Stimulated activated naive CD8-positive, alpha-beta T cell treated with anti-CD3 and anti-CD28 coated beads, Interleukin-15, amount 100 ng/mL, for 72 hours (primary cell): Measurements from ENCODE around the gene SERPINB12.
A peak's percentile ranks its signal among the peaks of the same experiment; 100 is the strongest.

Source experiments
- ATAC-seq: fragments of 150-1000 bp; cut with Tn5 transposase; 2 replicates; pipeline ENCODE4 v1.10.0; 2021; ENCODE audit warnings: mild to moderate bottlenecking, moderate library complexity
- DNase-seq, 2 donors: peaks; one replicate each; pipeline ENCODE4 v3.0.0; 2021 to 2022
- H3K27ac Mint-ChIP-seq, 2 donors: one replicate each; pipeline ENCODE4 v1.8.0; 2022; ENCODE audit warnings: mild to moderate bottlenecking in 2 of 2, mixed read lengths in 2 of 2, moderate library complexity in 2 of 2
- H3K27me3 Mint-ChIP-seq: one replicate; pipeline ENCODE4 v1.8.0; 2022; ENCODE audit warnings: mixed read lengths
- H3K4me1 Mint-ChIP-seq: one replicate; pipeline ENCODE4 v1.8.0; 2022; ENCODE audit warnings: mild to moderate bottlenecking, mixed read lengths
- H3K4me3 Mint-ChIP-seq, 2 donors: one replicate each; pipeline ENCODE4 v1.8.0; 2022; ENCODE audit warnings: mild to moderate bottlenecking in 2 of 2, mixed read lengths in 2 of 2, moderate library complexity in 1 of 2
- H3K9me3 Mint-ChIP-seq, 2 donors: one replicate each; pipeline ENCODE4 v1.8.0; 2022; ENCODE audit warnings: mixed read lengths in 2 of 2

Gene SERPINB12

DNA sequence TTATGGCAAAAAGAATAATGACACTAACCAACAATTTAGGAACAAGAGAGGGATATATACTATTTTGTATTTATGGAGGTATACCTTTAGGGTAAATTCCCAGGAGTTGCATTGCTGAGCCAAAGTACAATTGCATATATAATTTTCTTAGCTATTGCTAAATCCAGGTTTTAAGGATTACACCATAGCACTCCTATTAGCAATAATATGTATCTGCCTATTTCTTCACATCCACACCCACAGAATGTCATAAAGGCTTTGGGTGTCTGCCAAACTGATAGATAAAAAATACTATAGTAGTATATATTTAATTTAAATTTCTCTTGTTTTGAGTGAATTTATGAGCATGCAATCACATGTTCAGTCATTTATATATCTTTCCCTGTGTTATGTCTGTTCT, 33.5 kb downstream of the SERPINB12 start:
- H3K27ac Mint-ChIP-seq: no peak overlapping the region
- H3K4me3 Mint-ChIP-seq: no peak overlapping the region
- ATAC-seq: no peak
- no peaks in the 10 kb centered on the region for H3K4me1 Mint-ChIP-seq
- DNase-seq: no peak
- H3K9me3 Mint-ChIP-seq: no peaks in the 10 kb centered on the region
- peaks cover 7% of the 10 kb centered on the region for H3K27me3 Mint-ChIP-seq

DNA sequence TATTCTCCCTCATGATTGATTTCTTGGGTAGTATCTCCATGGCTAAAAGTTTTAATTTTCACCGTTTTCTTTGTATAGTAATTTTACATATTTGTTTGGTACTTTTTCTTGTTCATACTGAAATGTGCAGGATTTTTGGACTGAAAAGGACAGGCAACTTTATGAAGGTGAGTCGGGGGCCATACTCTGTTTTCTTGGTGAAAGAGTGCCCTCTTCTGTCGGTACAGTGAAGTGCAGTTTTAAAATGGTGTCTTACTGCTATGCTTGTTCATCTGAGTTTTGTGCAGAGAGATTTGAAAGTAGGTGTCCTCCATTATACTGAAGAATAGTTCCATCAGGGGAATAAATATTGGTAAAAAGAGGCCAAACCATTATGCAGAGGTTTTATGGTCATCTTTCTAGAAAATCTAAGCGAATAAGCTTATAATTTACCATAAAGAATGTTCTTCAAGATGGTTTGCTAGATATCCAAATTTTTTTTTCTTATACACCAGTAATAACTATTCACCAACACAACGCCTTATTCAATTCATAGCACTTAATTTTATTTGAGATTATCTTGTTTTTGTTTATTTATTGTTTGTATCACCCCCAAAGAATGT, 36.3 kb downstream of the SERPINB12 start:
- ATAC-seq (no peak), DNase-seq (peak in 1 of 2 donors; percentile 19)
- Mint-ChIP-seq H3K27me3 (peaks cover 7% of the 10 kb centered on the region), H3K27ac (no peak overlapping the region), H3K4me1 (no peaks in the 10 kb centered on the region), H3K9me3 (no peaks in the 10 kb centered on the region), H3K4me3 (no peak overlapping the region)

DNA sequence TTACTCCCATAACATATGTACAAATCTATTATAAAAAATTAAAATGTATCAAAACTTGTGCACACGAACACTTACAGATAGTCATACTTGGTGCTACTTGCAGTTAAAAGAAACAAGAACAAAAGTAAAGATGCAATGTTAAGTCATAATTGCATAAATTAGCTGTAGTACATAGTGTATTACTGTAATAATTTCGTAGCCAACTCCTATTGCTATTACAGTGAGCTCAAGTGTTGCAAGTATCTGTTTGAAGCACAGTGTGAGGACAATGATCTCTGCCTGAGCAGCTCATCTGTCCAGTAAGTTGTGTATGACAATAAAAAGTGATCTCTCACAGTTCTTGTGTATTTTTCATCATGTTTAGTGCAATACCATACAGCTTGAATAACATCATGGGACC, 37.4 kb downstream of the SERPINB12 start:
- H3K9me3 Mint-ChIP-seq: no peaks in the 10 kb centered on the region
- DNase-seq (no peak), ATAC-seq (no peak)
- H3K27ac Mint-ChIP-seq: no peak overlapping the region
- no peak overlapping the region for H3K4me3 Mint-ChIP-seq
- H3K4me1 Mint-ChIP-seq: no peaks in the 10 kb centered on the region
- H3K27me3 Mint-ChIP-seq: peaks cover 12% of the 10 kb centered on the region

DNA sequence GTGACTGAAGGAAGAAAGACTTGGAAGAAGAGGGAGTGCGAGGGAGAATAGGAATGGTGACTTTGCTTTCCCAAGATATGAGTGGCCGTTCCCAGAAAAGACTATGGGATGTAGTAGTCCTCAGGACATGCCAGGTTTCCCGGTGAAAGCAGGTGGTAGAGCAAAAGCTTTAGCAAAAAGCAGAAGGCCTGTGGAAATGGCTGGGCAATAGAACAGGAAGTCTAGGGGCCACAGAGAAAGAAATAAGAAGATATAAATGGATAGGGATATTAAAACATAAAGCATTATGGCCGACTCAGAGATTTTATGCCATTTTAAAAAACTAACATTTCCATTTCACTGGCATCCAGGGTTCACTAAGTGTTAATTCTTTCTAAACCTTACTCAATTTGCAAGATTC, 43.8 kb downstream of the SERPINB12 start:
- H3K4me1 Mint-ChIP-seq: no peaks in the 10 kb centered on the region

DNA sequence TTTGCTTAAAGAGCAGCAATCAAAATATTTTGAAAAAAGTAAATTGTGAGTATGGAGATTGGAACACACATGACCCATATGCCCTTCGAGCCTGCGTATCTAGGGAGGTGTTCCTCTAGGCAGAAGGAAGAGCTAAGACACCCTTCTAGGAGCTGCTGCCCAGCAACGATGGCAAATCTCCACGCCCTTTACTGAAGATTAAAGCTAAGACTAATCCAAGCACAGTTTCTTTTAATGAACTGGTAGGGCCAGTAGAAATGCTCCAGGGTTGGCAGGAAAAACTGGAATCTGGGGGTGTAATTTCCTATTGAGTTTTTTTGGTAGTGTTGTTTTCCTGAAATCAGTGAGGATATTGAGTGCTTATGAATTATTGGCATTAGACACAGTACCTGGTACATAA, 44.3 kb downstream of the SERPINB12 start:
- no peak overlapping the region for H3K4me3 Mint-ChIP-seq
- no peaks in the 10 kb centered on the region for H3K4me1 Mint-ChIP-seq
- ATAC-seq (no peak), DNase-seq (no peak)
- no peaks in the 10 kb centered on the region for H3K9me3 Mint-ChIP-seq
- H3K27me3 Mint-ChIP-seq: peaks cover 8% of the 10 kb centered on the region
- no peak overlapping the region for H3K27ac Mint-ChIP-seq

More for the DNA sequence above, 43.8 kb downstream of the SERPINB12 start:
- DNase-seq (no peak), ATAC-seq (no peak)
- no peaks in the 10 kb centered on the region for H3K9me3 Mint-ChIP-seq
- H3K4me3 Mint-ChIP-seq: no peak overlapping the region
- no peak overlapping the region for H3K27ac Mint-ChIP-seq
- H3K27me3 Mint-ChIP-seq: peaks cover 8% of the 10 kb centered on the region

- ATAC-seq (no peak), DNase-seq (no peak)
- H3K27ac Mint-ChIP-seq: no peak within 1 kb of the TSS
- no peaks in the 10 kb centered on the region for H3K4me1 Mint-ChIP-seq
- H3K9me3 Mint-ChIP-seq: no peaks in the 10 kb centered on the region
- H3K4me3 Mint-ChIP-seq: no peak within 1 kb of the TSS
- peaks cover 8% of the 10 kb centered on the region for H3K27me3 Mint-ChIP-seq
These were observed 44.8 kb downstream of the SERPINB12 start, which contains the start of gene SERPINB13 for GRCh38 chr18:63586966-63587365. Gene SERPINB13, plus strand, starts transcription at chr18:63587343. Its CDS starts 1,325 bp downstream, at chr18:63588668.

DNA sequence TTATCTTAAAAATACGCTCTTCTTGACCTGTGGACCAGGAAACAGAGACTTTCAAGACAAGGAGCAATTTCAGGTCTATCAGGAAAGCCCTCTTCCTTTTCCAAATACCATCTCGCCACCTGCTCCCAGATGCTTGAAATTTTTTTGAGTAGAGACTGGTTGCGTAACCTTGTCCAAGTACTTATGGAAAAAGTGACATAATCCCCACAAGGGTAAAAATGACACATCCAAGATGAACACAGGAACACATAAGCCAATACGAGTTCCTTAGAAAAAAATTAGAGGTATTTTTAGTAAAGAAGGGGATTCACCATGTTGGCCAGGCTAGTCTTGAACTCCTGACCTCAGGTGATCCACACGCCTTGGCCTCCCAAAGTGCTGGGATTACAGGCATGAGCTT, 46.7 kb downstream of the SERPINB12 start:
- no peaks in the 10 kb centered on the region for H3K9me3 Mint-ChIP-seq
- H3K4me3 Mint-ChIP-seq: no peak overlapping the region
- H3K27me3 Mint-ChIP-seq: peaks cover 19% of the 10 kb centered on the region
- no peaks in the 10 kb centered on the region for H3K4me1 Mint-ChIP-seq
- ATAC-seq (no peak), DNase-seq (no peak)
- no peak overlapping the region for H3K27ac Mint-ChIP-seq

DNA sequence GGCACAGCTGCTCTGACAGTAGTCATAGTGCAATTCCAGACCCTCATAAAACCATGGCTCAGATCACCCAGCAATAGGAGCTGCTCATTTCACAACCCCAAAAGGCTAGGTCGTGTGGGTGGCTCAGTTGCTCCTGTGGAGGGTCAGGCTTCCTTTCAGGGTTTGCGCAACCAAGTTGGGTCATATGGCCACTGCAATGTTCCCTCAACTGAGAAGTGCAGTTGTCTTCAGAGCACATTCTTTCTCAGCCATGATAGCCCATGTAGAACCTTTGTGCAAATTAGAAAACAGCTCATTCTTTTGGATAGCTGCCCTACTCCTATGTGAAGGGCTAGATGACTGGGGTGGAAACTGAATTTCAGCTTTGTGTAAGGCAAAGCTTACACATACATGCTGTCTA, 48.2 kb downstream of the SERPINB12 start:
- DNase-seq (no peak), ATAC-seq (peak; percentile 28)
- H3K27ac Mint-ChIP-seq: no peak overlapping the region
- no peak overlapping the region for H3K4me3 Mint-ChIP-seq
- no peaks in the 10 kb centered on the region for H3K9me3 Mint-ChIP-seq
- peaks cover 11% of the 10 kb centered on the region for H3K27me3 Mint-ChIP-seq
- no peaks in the 10 kb centered on the region for H3K4me1 Mint-ChIP-seq

GRCh38 chr18:63590966-63591695, 49.0 kb downstream of the SERPINB12 start:
- H3K27ac Mint-ChIP-seq: no peak overlapping the region
- ATAC-seq (no peak), DNase-seq (no peak)
- no peak overlapping the region for H3K4me3 Mint-ChIP-seq
- H3K27me3 Mint-ChIP-seq: peaks cover 11% of the 10 kb centered on the region
- no peaks in the 10 kb centered on the region for H3K9me3 Mint-ChIP-seq
- H3K4me1 Mint-ChIP-seq: no peaks in the 10 kb centered on the region

- H3K4me3 Mint-ChIP-seq: no peak overlapping the region
- H3K27ac Mint-ChIP-seq: no peak overlapping the region
- H3K9me3 Mint-ChIP-seq: no peaks in the 10 kb centered on the region
- no peaks in the 10 kb centered on the region for H3K4me1 Mint-ChIP-seq
- peaks cover 11% of the 10 kb centered on the region for H3K27me3 Mint-ChIP-seq
- ATAC-seq (no peak), DNase-seq (no peak)
These were observed 49.6 kb downstream of the SERPINB12 start for GRCh38 chr18:63591725-63592124.

DNA sequence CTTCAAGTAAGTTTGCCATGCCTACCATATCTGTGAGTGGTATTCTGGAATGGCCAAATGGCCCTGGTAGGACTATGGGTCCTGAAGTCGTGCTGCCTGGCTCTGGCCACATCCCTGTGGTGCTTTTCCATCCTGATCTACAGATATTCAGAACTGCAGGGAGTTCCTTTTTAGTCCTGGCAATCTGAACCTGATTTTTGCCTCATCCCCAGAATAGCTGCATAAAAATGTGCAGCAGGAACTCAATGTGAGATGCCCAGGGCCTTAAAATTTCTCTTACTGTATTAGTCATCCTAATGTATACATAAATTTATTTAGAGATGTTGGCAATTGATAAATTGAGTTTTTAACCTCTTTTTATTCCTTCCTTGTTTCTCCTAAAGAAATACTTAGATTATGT, 50.3 kb downstream of the SERPINB12 start:
- Mint-ChIP-seq H3K27ac (no peak overlapping the region), H3K27me3 (peaks cover 11% of the 10 kb centered on the region), H3K4me3 (no peak overlapping the region), H3K4me1 (no peaks in the 10 kb centered on the region), H3K9me3 (no peaks in the 10 kb centered on the region)
- DNase-seq (no peak), ATAC-seq (no peak)

GRCh38 chr18:63596964-63597363, 54.8 kb downstream of the SERPINB12 start:
- Mint-ChIP-seq H3K4me1 (no peaks in the 10 kb centered on the region), H3K27me3 (peaks cover 11% of the 10 kb centered on the region), H3K9me3 (no peaks in the 10 kb centered on the region)

DNA sequence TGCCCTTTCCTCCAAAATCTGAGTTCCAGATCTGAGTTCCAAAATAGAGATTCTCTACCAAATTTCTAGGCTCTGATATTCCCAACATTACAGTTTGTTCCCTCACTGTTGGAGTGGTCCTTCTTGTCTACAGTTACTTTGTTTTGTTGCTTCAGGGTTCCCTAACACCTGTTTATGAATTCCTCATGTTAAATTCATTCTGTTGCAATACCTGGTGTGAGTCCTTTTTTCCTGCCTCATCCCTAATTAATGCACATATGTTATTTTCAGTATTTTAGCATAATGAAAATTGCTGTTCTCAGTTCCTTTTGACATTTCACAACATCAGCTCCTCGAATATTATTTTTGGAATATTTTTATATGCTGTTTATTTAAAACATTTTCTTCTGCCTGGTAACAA, 61.2 kb downstream of the SERPINB12 start:
- no peaks in the 10 kb centered on the region for H3K9me3 Mint-ChIP-seq
- H3K27ac Mint-ChIP-seq: no peak overlapping the region
- no peaks in the 10 kb centered on the region for H3K27me3 Mint-ChIP-seq
- DNase-seq (no peak), ATAC-seq (no peak)
- H3K4me1 Mint-ChIP-seq: no peaks in the 10 kb centered on the region
- H3K4me3 Mint-ChIP-seq: no peak overlapping the region

More at GRCh38 chr18:63596964-63597363, 54.8 kb downstream of the SERPINB12 start:
- ATAC-seq (no peak), DNase-seq (no peak)
- no peak overlapping the region for H3K4me3 Mint-ChIP-seq
- no peak overlapping the region for H3K27ac Mint-ChIP-seq

DNA sequence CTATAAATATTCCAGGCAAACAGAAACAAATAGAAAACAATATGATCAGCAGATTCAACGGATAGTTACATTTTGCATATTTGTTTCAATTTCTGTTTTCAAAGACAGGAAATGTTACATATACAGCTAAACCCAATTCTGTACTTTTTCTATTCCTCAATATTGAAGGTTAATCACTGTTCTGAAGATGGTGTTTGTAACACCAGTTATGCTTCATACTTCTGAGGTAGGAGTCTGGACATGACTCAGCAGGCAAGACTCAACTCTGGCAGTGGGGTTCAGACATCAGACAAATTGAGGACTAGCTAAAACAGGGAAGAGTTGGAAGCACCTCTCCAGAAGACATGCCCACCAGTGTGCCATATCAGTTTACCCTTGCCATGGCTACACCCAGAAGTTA, 61.6 kb downstream of the SERPINB12 start:
- DNase-seq (no peak), ATAC-seq (no peak)
- Mint-ChIP-seq H3K4me3 (no peak overlapping the region), H3K9me3 (no peaks in the 10 kb centered on the region), H3K27me3 (no peaks in the 10 kb centered on the region), H3K27ac (no peak overlapping the region), H3K4me1 (no peaks in the 10 kb centered on the region)

- H3K4me1 Mint-ChIP-seq: no peaks in the 10 kb centered on the region
- ATAC-seq (peak; percentile 15), DNase-seq (no peak)
- H3K4me3 Mint-ChIP-seq: no peak overlapping the region
- H3K27ac Mint-ChIP-seq: no peak overlapping the region
- no peaks in the 10 kb centered on the region for H3K27me3 Mint-ChIP-seq
- H3K9me3 Mint-ChIP-seq: no peaks in the 10 kb centered on the region
These were observed 62.8 kb downstream of the SERPINB12 start for GRCh38 chr18:63604791-63605567.

GRCh38 chr18:63606526-63606925, 64.4 kb downstream of the SERPINB12 start:
- Mint-ChIP-seq H3K4me3 (no peak overlapping the region), H3K27me3 (no peaks in the 10 kb centered on the region), H3K9me3 (no peaks in the 10 kb centered on the region), H3K4me1 (no peaks in the 10 kb centered on the region), H3K27ac (no peak overlapping the region)
- no peak for DNase-seq
- no peak for ATAC-seq
